Esophagus muscularis mucosa (tissue), 3 donors: ENCODE results near the gene CIRBP.

Source experiments
- CTCF ChIP-seq, 3 experiments: fragments of 200-600 bp in 2 of 3; fragments of 450-650 bp in 1 of 3; sonication (generic) in 2 of 3; IDR thresholded peaks; one replicate each; pipeline ENCODE4 v1.5.1; 2017 to 2019; ENCODE audit warnings: antibody characterized with exemption in 3 of 3, mild to moderate bottlenecking in 2 of 3, moderate library complexity in 1 of 3
- POLR2A ChIP-seq: fragments of 450-650 bp; IDR thresholded peaks from one replicate; pipeline ENCODE4 v1.6.1; 2017; ENCODE audit warnings: antibody characterized with exemption, moderate library complexity, mild to moderate bottlenecking, low read depth

- TF ChIP-seq CTCF (IDR thresholded peaks at IDR 0.05) (no peak), POLR2A (no peak)
These were observed 49.2 kb upstream of the CIRBP start for GRCh38 chr19:1219786-1220476.
